SK-N-SH (cell line): ENCODE measurements around the gene GSTM5. TPM values are rescaled to one million over a fixed set of nuclear protein-coding genes. Genes with fewer than 3 reads are reported as not detected.
"Not testable (repeated sequence)": the region's sequence is repeated elsewhere in the genome, so short reads cannot be mapped to it uniquely, and the experiment has no call there.

Experiments
- CTCF ChIA-PET: fragments of 300-600, 350-600 bp; formaldehyde crosslinking; extraction: SDS; loops from one replicate; lab custom pipeline; 2021; lab: Yijun Ruan, JAX
- POLR2A ChIA-PET: fragments of 350-600 bp; sonication (Branson Sonifier 250); formaldehyde crosslinking; extraction: SDS; loops from one replicate; lab custom pipeline; 2020; ENCODE audit warnings: antibody characterized with exemption, inconsistent platforms; lab: Yijun Ruan, JAX
- DNase-seq: peaks from one replicate; pipeline ENCODE4 v3.0.0; 2012
- H2AFZ ChIP-seq: fragments of 200-600 bp; sonication (generic); 2 replicates; pipeline ENCODE4 v1.8.1; 2016; ENCODE audit warnings: antibody characterized with exemption, mild to moderate bottlenecking, low read depth
- H3F3A ChIP-seq: fragments of 200-600 bp; sonication (generic); replicated peaks from 2 replicates; pipeline ENCODE3; 2016; ENCODE audit warnings: antibody characterized with exemption, mild to moderate bottlenecking; ENCODE audit not compliant: insufficient read depth
- H3K27ac ChIP-seq, 2 experiments: fragments of 200-500 bp in 1 of 2; fragments of 200-600 bp in 1 of 2; sonication (Bioruptor generic) in 1 of 2; sonication (generic), shearing (Covaris generic) in 1 of 2; 2 replicates each; pipeline versions ENCODE4 v1.5.1 to v1.6.1; 2014 to 2016; ENCODE audit warnings: low read depth in 2 of 2, inconsistent platforms in 1 of 2, low read length in 1 of 2, mild to moderate bottlenecking in 1 of 2, mixed read lengths in 1 of 2
- H3K27me3 ChIP-seq: fragments of 200-600 bp; sonication (generic), shearing (Covaris generic); 2 replicates; pipeline ENCODE4 v1.6.1; 2016; ENCODE audit warnings: mixed run types; ENCODE audit not compliant: insufficient read depth
- H3K36me3 ChIP-seq, 2 experiments: fragments of 200-500 bp in 1 of 2; fragments of 200-600 bp in 1 of 2; sonication (Bioruptor generic) in 1 of 2; sonication (generic) in 1 of 2; replicated peaks in 1 of 2; 2 replicates each; pipeline versions ENCODE3 to v1.5.1; 2014 to 2016; ENCODE audit warnings: low read length in 1 of 2, mild to moderate bottlenecking in 1 of 2; ENCODE audit not compliant: insufficient read depth in 2 of 2, control insufficient read depth in 1 of 2
- H3K4me1 ChIP-seq, 2 experiments: fragments of 200-500 bp in 1 of 2; fragments of 200-600 bp in 1 of 2; sonication (Bioruptor generic) in 1 of 2; sonication (generic), shearing (Covaris generic) in 1 of 2; 2 replicates each; pipeline versions ENCODE4 v1.5.1 to v1.6.1; 2014 to 2016; ENCODE audit warnings: low read depth in 1 of 2, low read length in 1 of 2, mixed run types in 1 of 2; ENCODE audit not compliant: insufficient read depth in 2 of 2, control insufficient read depth in 1 of 2
- H3K4me2 ChIP-seq: fragments of 200-600 bp; sonication (generic), shearing (Covaris generic); 2 replicates; pipeline ENCODE4 v1.6.1; 2017; ENCODE audit warnings: mixed run types
- H3K4me3 ChIP-seq, 2 experiments: fragments of 200-500 bp in 1 of 2; fragments of 200-600 bp in 1 of 2; sonication (Bioruptor generic) in 1 of 2; sonication (generic), shearing (Covaris generic) in 1 of 2; 2 replicates each; pipeline versions ENCODE4 v1.5.1 to v1.8.1; 2014 to 2016; ENCODE audit warnings: low read depth in 2 of 2, inconsistent platforms in 1 of 2, low read length in 1 of 2, mild to moderate bottlenecking in 1 of 2, mixed read lengths in 1 of 2, moderate library complexity in 1 of 2
- H3K79me2 ChIP-seq: fragments of 200-600 bp; sonication (generic); 2 replicates; pipeline ENCODE4 v1.8.1; 2017; ENCODE audit warnings: mild to moderate bottlenecking; ENCODE audit not compliant: insufficient read depth
- H3K9ac ChIP-seq: fragments of 200-600 bp; sonication (generic); 2 replicates; pipeline ENCODE4 v1.6.1; 2017; ENCODE audit warnings: mixed run types
- H3K9me2 ChIP-seq: fragments of 200-600 bp; sonication (generic); 2 replicates; pipeline ENCODE4 v1.6.1; 2017; ENCODE audit warnings: mixed run types
- H3K9me3 ChIP-seq: fragments of 200-600 bp; sonication (generic); 2 replicates; pipeline ENCODE4 v1.6.1; 2017; ENCODE audit warnings: mixed run types, mild to moderate bottlenecking, moderate library complexity
- H4K20me1 ChIP-seq: fragments of 200-600 bp; sonication (generic); 2 replicates; pipeline ENCODE4 v1.6.1; 2017; ENCODE audit warnings: mild to moderate bottlenecking, mixed run types; ENCODE audit not compliant: insufficient read depth
- REST ChIP-seq: IDR thresholded peaks from 2 replicates; pipeline ENCODE4 v1.6.1; 2012; ENCODE audit warnings: mild to moderate bottlenecking, low read depth, low read length, moderate library complexity
- WGBS: methylation state at CpG from one replicate; pipeline ENCODE4 v1.1.6; 2017; ENCODE audit warnings: low lambda C conversion rate; 5-methylcytosine and 5-hydroxymethylcytosine counted together
- polyA plus RNA-seq, 3 experiments: library from polyadenylated mRNA; depleted of rRNA; stranded (reverse); fragments of >200 nt; gene quantifications; 2 replicates each; pipeline ENCODE4 v1.2.3, GENCODE V29; 2012

The GSTM5 gene
- polyA plus RNA-seq, 1 of the 3 experiments (the other 2 are of a cell fraction) = not detected

GRCh38 chr1:109765896-109766615, 54.0 kb downstream of the GSTM5 start:
- Histone ChIP-seq H3K79me2 (no peaks in the 10 kb centered on the region), H3K9me3 (no peaks in the 10 kb centered on the region), H2AFZ (no peak overlapping the region), H3K9me2 (no peaks in the 10 kb centered on the region), H3K4me1 (peaks cover 4 to 15% of the 10 kb centered on the region in 2 experiments; a peak in 2 of 4 replicates), H3K36me3 (no peaks in the 10 kb centered on the region), H3K4me2 (no peak overlapping the region), H3K27ac (no peak overlapping the region), H3K9ac (no peak overlapping the region), H3F3A (no peaks in the 10 kb centered on the region), H3K4me3 (no peak overlapping the region), H3K27me3 (no peaks in the 10 kb centered on the region), H4K20me1 (no peaks in the 10 kb centered on the region)
- ChIA-PET POLR2A (no interaction called here), CTCF (interaction anchor here (1.1 to 5.2 kb wide), 4 partner anchors 7 to 218 kb away, joined by 3 to 36 read pairs (median 8); partner anchors contain the start of gene AHCYL1)
- DNase-seq = no peak
- TF ChIP-seq REST = no peak
- WGBS = 73% methylated on average over 12 of the region's 13 CpGs

GRCh38 chr1:109766991-109767636, 55.1 kb downstream of the GSTM5 start:
- H3K4me3 ChIP-seq, POLR2A ChIA-PET, H3F3A ChIP-seq, H3K4me2 ChIP-seq, H3K9me2 ChIP-seq, H4K20me1 ChIP-seq, H3K9ac ChIP-seq, H3K9me3 ChIP-seq, H3K79me2 ChIP-seq, H2AFZ ChIP-seq, DNase-seq, H3K4me1 ChIP-seq, H3K27me3 ChIP-seq, CTCF ChIA-PET, H3K27ac ChIP-seq, H3K36me3 ChIP-seq: not testable (repeated sequence)
- 80% methylated on average over 17 of the region's 17 CpGs for WGBS

Other genes with a start within 250 kb of the GSTM5 start
- gene SYPL2, start 245.7 kb upstream of the GSTM5 start, polyA plus RNA-seq (2012; rRNA removed) = 0.03 and 0.05 TPM in 2 replicates
- 3.9 and 4.0 TPM in 2 replicates for gene ATXN7L2, start 228.3 kb upstream of the GSTM5 start, polyA plus RNA-seq (2012; rRNA removed)
- 5.4 and 8.9 TPM in 2 replicates for gene CYB561D1, start 218.2 kb upstream of the GSTM5 start, polyA plus RNA-seq (2012; rRNA removed)
- gene AMIGO1, start 202.5 kb upstream of the GSTM5 start, polyA plus RNA-seq (2012; rRNA removed) = 0.93 and 0.95 TPM in 2 replicates
- gene GPR61, start 172.4 kb upstream of the GSTM5 start, polyA plus RNA-seq (2012; rRNA removed) = not detected in 2 replicates
- gene GNAI3, start 163.6 kb upstream of the GSTM5 start, polyA plus RNA-seq (2012; rRNA removed) = 4.0 and 4.8 TPM in 2 replicates
- 0.16 TPM in 2 replicates for gene GNAT2, start 92.6 kb upstream of the GSTM5 start, polyA plus RNA-seq (2012; rRNA removed)
- gene AMPD2, start 92.4 kb upstream of the GSTM5 start, polyA plus RNA-seq (2012; rRNA removed) = 59.1 and 63.7 TPM in 2 replicates
- gene GSTM4, start 56.2 kb upstream of the GSTM5 start, polyA plus RNA-seq (2012; rRNA removed) = 34.2 and 36.1 TPM in 2 replicates
- gene GSTM2, start 44.2 kb upstream of the GSTM5 start, polyA plus RNA-seq (2012; rRNA removed) = 70.2 and 97.6 TPM in 2 replicates
- gene GSTM1, start 24.4 kb upstream of the GSTM5 start, polyA plus RNA-seq (2012; rRNA removed) = not detected in 2 replicates
- 84.9 and 86.6 TPM in 2 replicates for gene GSTM3, start 28.8 kb downstream of the GSTM5 start, polyA plus RNA-seq (2012; rRNA removed)
- not detected in 2 replicates for gene EPS8L3, start 51.7 kb downstream of the GSTM5 start, polyA plus RNA-seq (2012; rRNA removed)
- gene CSF1, start 198.6 kb downstream of the GSTM5 start, polyA plus RNA-seq (2012; rRNA removed) = 25.3 and 31.9 TPM in 2 replicates